Liver (tissue), 9 donors: ENCODE measurements around the gene MYO1H. TPM values are rescaled to one million over a fixed set of nuclear protein-coding genes. Genes with fewer than 3 reads are reported as not detected.

Experiments
- DNase-seq: peaks from one replicate; pipeline ENCODE4 v3.0.0-alpha.2; 2017; ENCODE audit warnings: low spot score
- H3K27ac ChIP-seq, 2 donors: one replicate each; pipeline ENCODE4 v1.7.0; 2013; ENCODE audit warnings: inconsistent platforms in 2 of 2, low read length in 2 of 2, control low read depth in 1 of 2, low read depth in 1 of 2, mild to moderate bottlenecking in 1 of 2
- H3K27me3 ChIP-seq, 4 donors: one replicate each; pipeline versions ENCODE4 v1.6.1 to v1.7.0; 2013; ENCODE audit warnings: low read length in 3 of 4, inconsistent platforms in 1 of 4, mild to moderate bottlenecking in 1 of 4, moderate library complexity in 1 of 4; ENCODE audit not compliant: control insufficient read depth in 4 of 4, insufficient read depth in 4 of 4
- H3K36me3 ChIP-seq, 4 donors: one replicate each; pipeline versions ENCODE4 v1.6.1 to v1.7.0; 2013; ENCODE audit warnings: low read length in 3 of 4, mild to moderate bottlenecking in 3 of 4, low read depth in 1 of 4, moderate library complexity in 1 of 4; ENCODE audit not compliant: control insufficient read depth in 4 of 4, insufficient read depth in 3 of 4
- H3K4me1 ChIP-seq, 4 donors: one replicate each; pipeline versions ENCODE4 v1.6.1 to v1.7.0; 2013; ENCODE audit warnings: low read length in 3 of 4, mild to moderate bottlenecking in 3 of 4, moderate library complexity in 1 of 4; ENCODE audit not compliant: control insufficient read depth in 4 of 4, insufficient read depth in 4 of 4
- H3K4me3 ChIP-seq, 3 donors: one replicate each; pipeline versions ENCODE4 v1.6.1 to v1.7.0; 2013; ENCODE audit warnings: low read length in 3 of 3, control low read depth in 1 of 3, low read depth in 1 of 3, mild to moderate bottlenecking in 1 of 3
- H3K9ac ChIP-seq, 2 donors: one replicate each; pipeline ENCODE4 v1.7.0; 2013; ENCODE audit warnings: low read length in 2 of 2, mild to moderate bottlenecking in 2 of 2, moderate library complexity in 2 of 2, control low read depth in 1 of 2, low read depth in 1 of 2
- H3K9me3 ChIP-seq, 4 donors: one replicate each; pipeline versions ENCODE4 v1.6.1 to v1.7.0; 2013; ENCODE audit warnings: low read length in 3 of 4; ENCODE audit not compliant: control insufficient read depth in 4 of 4
- ATF3 ChIP-seq: IDR thresholded peaks from 2 replicates; pipeline ENCODE4 v1.6.1; 2016; ENCODE audit warnings: antibody characterized with exemption
- CTCF ChIP-seq: fragments of 150-350 bp; IDR thresholded peaks from 2 replicates; pipeline ENCODE4 v1.5.1; 2017; ENCODE audit warnings: improper control_type of control experiment, low read depth, low read length; ENCODE audit not compliant: missing input control
- EGR1 ChIP-seq, 2 donors: IDR thresholded peaks; 2 replicates each; pipeline ENCODE4 v1.6.1; 2016 to 2018; ENCODE audit warnings: antibody characterized with exemption in 2 of 2, low read depth in 2 of 2
- FOXA1 ChIP-seq: IDR thresholded peaks from 2 replicates; pipeline ENCODE4 v1.6.1; 2016; ENCODE audit warnings: antibody characterized with exemption
- FOXA2 ChIP-seq: IDR thresholded peaks from 2 replicates; pipeline ENCODE4 v1.6.1; 2016; ENCODE audit warnings: antibody characterized with exemption
- GABPA ChIP-seq, 2 donors: IDR thresholded peaks in 1 of 2; conservative IDR thresholded peaks in 1 of 2; 2 replicates each; pipeline ENCODE4 v1.6.1; 2016; ENCODE audit warnings: antibody characterized with exemption in 2 of 2, mild to moderate bottlenecking in 1 of 2, moderate library complexity in 1 of 2
- HNF4A ChIP-seq, 2 donors: conservative IDR thresholded peaks; 2 replicates each; pipeline ENCODE4 v1.6.1; 2016; ENCODE audit warnings: antibody characterized with exemption in 2 of 2, mild to moderate bottlenecking in 2 of 2
- HNF4G ChIP-seq: IDR thresholded peaks from 2 replicates; pipeline ENCODE4 v1.6.1; 2016; ENCODE audit warnings: antibody characterized with exemption
- JUND ChIP-seq, 2 donors: IDR thresholded peaks; 2 replicates each; pipeline ENCODE4 v1.6.1; 2016; ENCODE audit warnings: antibody characterized with exemption in 2 of 2
- MAX ChIP-seq: IDR thresholded peaks from 2 replicates; pipeline ENCODE4 v1.6.1; 2016; ENCODE audit warnings: antibody characterized with exemption
- NR2F2 ChIP-seq: IDR thresholded peaks from 2 replicates; pipeline ENCODE4 v1.6.1; 2016; ENCODE audit warnings: antibody characterized with exemption
- RAD21 ChIP-seq, 2 donors: IDR thresholded peaks; 2 replicates each; pipeline ENCODE4 v1.6.1; 2016; ENCODE audit warnings: antibody characterized with exemption in 2 of 2, mild to moderate bottlenecking in 2 of 2
- REST ChIP-seq: IDR thresholded peaks from 2 replicates; pipeline ENCODE4 v1.6.1; 2016; ENCODE audit warnings: antibody characterized with exemption, mild to moderate bottlenecking
- RXRA ChIP-seq, 2 donors: IDR thresholded peaks; 2 replicates each; pipeline ENCODE4 v1.6.1; 2017 to 2018; ENCODE audit warnings: antibody characterized with exemption in 2 of 2, mild to moderate bottlenecking in 1 of 2
- SP1 ChIP-seq: IDR thresholded peaks from 2 replicates; pipeline ENCODE4 v1.6.1; 2018; ENCODE audit warnings: antibody characterized with exemption, mild to moderate bottlenecking
- TAF1 ChIP-seq: conservative IDR thresholded peaks from 2 replicates; pipeline ENCODE4 v1.6.1; 2016; ENCODE audit warnings: antibody characterized with exemption, mild to moderate bottlenecking
- YY1 ChIP-seq: IDR thresholded peaks from 2 replicates; pipeline ENCODE4 v1.6.1; 2016; ENCODE audit warnings: antibody characterized with exemption, mild to moderate bottlenecking
- ZBTB33 ChIP-seq: IDR thresholded peaks from 2 replicates; pipeline ENCODE4 v1.6.1; 2016; ENCODE audit warnings: antibody characterized with exemption
- WGBS: extraction: QIAGEN DNeasy Blood & Tissue Kit; methylation state at CpG from one replicate; pipeline ENCODE4 v1.1.7; 2013; 5-methylcytosine and 5-hydroxymethylcytosine counted together
- polyA plus RNA-seq, 2 donors: library from polyadenylated mRNA; stranded (reverse) in 1 of 2; unstranded in 1 of 2; fragments of 200-250 nt in 1 of 2; fragments of >200 nt in 1 of 2; fragmentation: Nextera tagmentation in 1 of 2; extraction: Ambion mirVana in 1 of 2; gene quantifications; one replicate each; pipeline versions ENCODE4 v1.2.1 to v1.2.3, GENCODE V29; 2013 to 2015
- total RNA-seq, 2 donors: library from RNA; depleted of rRNA; stranded (reverse); fragments of >200 nt; gene quantifications; one replicate each; pipeline ENCODE4 v1.2.3, GENCODE V29; 2014
- donor health status: healthy.
- donor health status: healthy.
- donor health status: healthy.
- donor health status: healthy.
- donor health status: healthy.

The MYO1H gene
- total and polyA plus RNA-seq, 4 donors = not detected

GRCh38 chr12:109477185-109477962, 129.7 kb downstream of the MYO1H start, which contains the start of the genes KCTD10 and UBE3B:
KCTD10 (minus strand) TSS chr12:109477300; CDS start chr12:109477262, 38 bp downstream.
UBE3B (plus strand) TSS chr12:109477634; CDS start chr12:109483552, 5,918 bp downstream.
- Histone ChIP-seq H3K27me3 (no peaks in the 10 kb centered on the region), H3K9ac (peak within 1 kb of the TSS; percentile 82 to 95), H3K9me3 (no peaks in the 10 kb centered on the region), H3K27ac (peak within 1 kb of the TSS; percentile 96 to 98), H3K4me1 (peaks cover 7 to 28% (median 27%) of the 10 kb centered on the region in 4 donors), H3K36me3 (no peaks in the 10 kb centered on the region), H3K4me3 (peak within 1 kb of the TSS; percentile 87 to 99 (median 94))
- DNase-seq = peak; percentile 91
- TF ChIP-seq EGR1 (IDR thresholded peaks at IDR 0.05; ENCODE audit: low read depth in 2 of 2) (peak; percentile 68 to 82), REST (peak; percentile 85), MAX (peak; percentile 73), FOXA2 (no peak), NR2F2 (no peak), RXRA (IDR thresholded peaks at IDR 0.05) (peak; percentile 16), HNF4G (peak; percentile 17), ZBTB33 (peak; percentile 74), ATF3 (peak; percentile 30), FOXA1 (no peak), TAF1 (peak; percentile 92), CTCF (peak; percentile 9), GABPA (IDR thresholded peaks at IDR 0.05 in 1 of 2, conservative IDR thresholded peaks at IDR 0.05 in 1 of 2) (peak; percentile 98 to 99), JUND (IDR thresholded peaks at IDR 0.05) (no peak), RAD21 (IDR thresholded peaks at IDR 0.05) (peak; percentile 31 to 61), SP1 (peak; percentile 44), HNF4A (conservative IDR thresholded peaks at IDR 0.05) (no peak), YY1 (peak; percentile 100)
- WGBS = under 1% methylated on average over 54 of the region's 54 CpGs
